HL-60 (cell line): ENCODE measurements around the gene PHACTR3.

Experiments used
- DNase-seq, 2 experiments: peaks; one replicate each; pipeline ENCODE4 v3.0.0-alpha.2; 2010 to 2020; ENCODE audit warnings: low read depth in 1 of 2, low spot score in 1 of 2
- H3K27ac ChIP-seq: fragments of 250-450 bp; sonication (Bioruptor Pico); replicated peaks from 2 replicates; pipeline ENCODE4 v1.5.1; 2020; ENCODE audit warnings: mild to moderate bottlenecking, moderate library complexity
- H3K27me3 ChIP-seq: fragments of 250-450 bp; sonication (Bioruptor Pico); 2 replicates; pipeline ENCODE4 v1.5.1; 2021; ENCODE audit warnings: mild to moderate bottlenecking, moderate library complexity; ENCODE audit not compliant: insufficient read depth, poor library complexity, severe bottlenecking
- H3K4me3 ChIP-seq: replicated peaks from 2 replicates; pipeline ENCODE4 v1.5.1; 2011; ENCODE audit warnings: mild to moderate bottlenecking, control low read depth, low read length; ENCODE audit not compliant: insufficient read depth
- GABPA ChIP-seq: IDR thresholded peaks from 2 replicates; pipeline ENCODE4 v1.6.1; 2012; ENCODE audit warnings: low read depth
- POLR2AphosphoS5 ChIP-seq: IDR thresholded peaks from 2 replicates; pipeline ENCODE4 v1.6.1; 2012; ENCODE audit warnings: low read depth
- SPI1 ChIP-seq: IDR thresholded peaks from 2 replicates; pipeline ENCODE4 v1.6.1; 2012; ENCODE audit warnings: low read depth, mild to moderate bottlenecking, borderline replicate concordance
- TF ChIP-seq, protein P1 (sequence below): IDR thresholded peaks from one replicate; pipeline ENCODE4 v1.5.1; 2011; ENCODE audit warnings: low read length, control low read depth, inconsistent platforms; ENCODE audit not compliant: insufficient read depth
- TF ChIP-seq, protein P2 (sequence below): IDR thresholded peaks from 2 replicates; pipeline ENCODE4 v1.6.1; 2012; ENCODE audit warnings: low read depth; ENCODE audit not compliant: insufficient replicate concordance

Gene PHACTR3

DNA sequence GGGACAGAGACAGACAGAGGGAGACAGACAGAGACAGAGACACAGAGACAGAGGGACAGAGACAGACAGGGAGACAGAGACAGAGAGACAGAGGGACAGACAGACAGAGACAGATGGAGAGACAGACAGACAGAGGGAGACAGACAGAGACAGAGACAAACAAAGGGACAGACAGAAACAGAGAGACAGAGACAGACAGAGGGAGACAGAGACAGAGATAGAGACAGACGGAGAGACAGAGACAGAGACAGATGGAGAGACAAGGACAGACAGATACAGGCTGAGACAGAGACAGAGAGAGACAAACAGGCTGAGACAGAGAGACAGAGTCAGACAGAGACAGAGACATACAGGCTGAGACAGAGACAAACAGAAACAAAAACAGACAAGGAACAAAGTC, 39.4 kb upstream of the PHACTR3 start:
- Histone ChIP-seq H3K27ac (no peak overlapping the region), H3K4me3 (no peak overlapping the region), H3K27me3 (no peaks in the 10 kb centered on the region)
- DNase-seq, result no peak
- no peak for TF ChIP-seq GABPA
- TF ChIP-seq, protein P1, sequence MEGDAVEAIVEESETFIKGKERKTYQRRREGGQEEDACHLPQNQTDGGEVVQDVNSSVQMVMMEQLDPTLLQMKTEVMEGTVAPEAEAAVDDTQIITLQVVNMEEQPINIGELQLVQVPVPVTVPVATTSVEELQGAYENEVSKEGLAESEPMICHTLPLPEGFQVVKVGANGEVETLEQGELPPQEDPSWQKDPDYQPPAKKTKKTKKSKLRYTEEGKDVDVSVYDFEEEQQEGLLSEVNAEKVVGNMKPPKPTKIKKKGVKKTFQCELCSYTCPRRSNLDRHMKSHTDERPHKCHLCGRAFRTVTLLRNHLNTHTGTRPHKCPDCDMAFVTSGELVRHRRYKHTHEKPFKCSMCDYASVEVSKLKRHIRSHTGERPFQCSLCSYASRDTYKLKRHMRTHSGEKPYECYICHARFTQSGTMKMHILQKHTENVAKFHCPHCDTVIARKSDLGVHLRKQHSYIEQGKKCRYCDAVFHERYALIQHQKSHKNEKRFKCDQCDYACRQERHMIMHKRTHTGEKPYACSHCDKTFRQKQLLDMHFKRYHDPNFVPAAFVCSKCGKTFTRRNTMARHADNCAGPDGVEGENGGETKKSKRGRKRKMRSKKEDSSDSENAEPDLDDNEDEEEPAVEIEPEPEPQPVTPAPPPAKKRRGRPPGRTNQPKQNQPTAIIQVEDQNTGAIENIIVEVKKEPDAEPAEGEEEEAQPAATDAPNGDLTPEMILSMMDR, result no peak
- TF ChIP-seq SPI1, result no peak
- no peak for TF ChIP-seq POLR2AphosphoS5
- TF ChIP-seq, protein P2, sequence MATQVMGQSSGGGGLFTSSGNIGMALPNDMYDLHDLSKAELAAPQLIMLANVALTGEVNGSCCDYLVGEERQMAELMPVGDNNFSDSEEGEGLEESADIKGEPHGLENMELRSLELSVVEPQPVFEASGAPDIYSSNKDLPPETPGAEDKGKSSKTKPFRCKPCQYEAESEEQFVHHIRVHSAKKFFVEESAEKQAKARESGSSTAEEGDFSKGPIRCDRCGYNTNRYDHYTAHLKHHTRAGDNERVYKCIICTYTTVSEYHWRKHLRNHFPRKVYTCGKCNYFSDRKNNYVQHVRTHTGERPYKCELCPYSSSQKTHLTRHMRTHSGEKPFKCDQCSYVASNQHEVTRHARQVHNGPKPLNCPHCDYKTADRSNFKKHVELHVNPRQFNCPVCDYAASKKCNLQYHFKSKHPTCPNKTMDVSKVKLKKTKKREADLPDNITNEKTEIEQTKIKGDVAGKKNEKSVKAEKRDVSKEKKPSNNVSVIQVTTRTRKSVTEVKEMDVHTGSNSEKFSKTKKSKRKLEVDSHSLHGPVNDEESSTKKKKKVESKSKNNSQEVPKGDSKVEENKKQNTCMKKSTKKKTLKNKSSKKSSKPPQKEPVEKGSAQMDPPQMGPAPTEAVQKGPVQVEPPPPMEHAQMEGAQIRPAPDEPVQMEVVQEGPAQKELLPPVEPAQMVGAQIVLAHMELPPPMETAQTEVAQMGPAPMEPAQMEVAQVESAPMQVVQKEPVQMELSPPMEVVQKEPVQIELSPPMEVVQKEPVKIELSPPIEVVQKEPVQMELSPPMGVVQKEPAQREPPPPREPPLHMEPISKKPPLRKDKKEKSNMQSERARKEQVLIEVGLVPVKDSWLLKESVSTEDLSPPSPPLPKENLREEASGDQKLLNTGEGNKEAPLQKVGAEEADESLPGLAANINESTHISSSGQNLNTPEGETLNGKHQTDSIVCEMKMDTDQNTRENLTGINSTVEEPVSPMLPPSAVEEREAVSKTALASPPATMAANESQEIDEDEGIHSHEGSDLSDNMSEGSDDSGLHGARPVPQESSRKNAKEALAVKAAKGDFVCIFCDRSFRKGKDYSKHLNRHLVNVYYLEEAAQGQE, result no peak

DNA sequence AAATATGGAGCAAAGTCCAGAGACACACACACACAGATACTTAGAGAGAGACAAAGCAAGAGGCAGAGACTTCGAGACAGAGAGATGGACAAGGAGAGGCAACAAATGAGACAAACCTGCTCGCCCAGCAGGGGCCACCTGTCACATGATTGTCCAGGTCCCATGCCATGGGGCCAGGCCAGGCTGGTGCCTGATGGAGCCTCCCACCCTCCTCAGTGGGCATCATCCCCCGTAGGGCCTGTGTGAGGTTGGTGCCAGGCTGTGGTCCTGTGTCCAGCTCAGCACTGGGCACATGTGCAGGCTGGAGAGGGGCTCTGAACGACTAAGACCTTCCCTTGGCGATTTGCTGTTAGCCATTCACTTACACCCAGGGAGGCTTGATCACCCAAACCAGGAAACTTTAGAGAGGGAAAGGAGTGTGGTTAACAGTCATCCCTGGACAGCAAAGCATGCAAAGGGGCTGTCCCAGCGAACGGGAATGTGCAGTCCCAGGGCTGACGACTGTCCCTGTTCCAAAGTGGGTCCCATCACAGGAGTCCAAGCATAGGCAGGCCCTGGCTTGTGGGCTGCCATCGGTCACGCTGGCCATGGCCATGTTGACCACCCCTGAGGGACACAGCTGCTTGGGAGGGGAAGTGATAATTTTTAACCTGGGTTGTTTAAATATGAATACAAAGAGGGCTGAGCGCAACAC, 38.4 kb upstream of the PHACTR3 start:
- Histone ChIP-seq H3K27me3 (no peaks in the 10 kb centered on the region), H3K4me3 (no peak overlapping the region), H3K27ac (no peak overlapping the region)
- no peak for DNase-seq
- TF ChIP-seq, protein P1, result no peak
- no peak for TF ChIP-seq POLR2AphosphoS5
- TF ChIP-seq, protein P2, result no peak
- no peak for TF ChIP-seq GABPA
- TF ChIP-seq SPI1, result no peak

DNA sequence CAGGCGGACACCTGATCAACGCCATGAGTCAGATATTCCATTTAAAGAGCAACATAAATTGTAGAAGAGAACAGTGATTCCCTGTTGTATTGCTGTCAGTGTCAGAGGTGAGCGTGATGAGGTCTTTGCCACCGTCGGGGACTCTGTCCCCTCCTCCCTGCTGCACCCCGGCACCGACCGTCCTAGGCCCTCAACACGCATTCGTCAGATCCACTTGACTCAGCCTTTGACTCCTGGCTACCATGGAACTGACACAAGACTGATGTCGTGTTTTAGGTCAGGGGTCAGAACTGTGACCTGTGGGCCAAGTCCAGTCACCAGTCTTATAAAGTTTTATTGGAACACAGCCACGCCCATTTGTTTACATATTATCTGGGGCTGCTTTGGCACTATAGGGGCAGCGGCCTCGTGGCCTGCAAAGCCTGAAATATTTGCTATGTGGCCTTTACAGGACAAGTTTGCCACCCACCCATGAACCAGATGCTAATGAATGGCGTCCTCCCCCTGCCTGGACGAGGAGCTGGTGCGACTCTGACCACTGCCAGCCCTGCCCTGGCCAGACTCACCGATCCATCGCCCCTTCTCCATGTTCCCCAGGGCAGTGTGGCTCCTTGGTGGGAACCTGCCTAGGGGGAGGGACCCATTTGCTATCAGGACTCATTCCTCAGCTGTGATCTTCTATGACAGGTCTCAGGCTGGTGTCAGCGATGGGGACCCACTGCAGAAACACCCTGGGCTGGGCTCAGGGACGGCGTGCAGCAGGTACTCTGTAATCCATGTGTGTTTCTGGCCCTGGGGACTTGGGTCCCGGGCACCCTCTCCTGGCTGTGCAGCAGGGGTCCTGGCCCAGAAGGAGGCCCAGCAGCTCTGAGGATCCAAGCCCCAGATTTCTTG, 37.5 kb upstream of the PHACTR3 start:
- Histone ChIP-seq H3K4me3 (no peak overlapping the region), H3K27ac (no peak overlapping the region), H3K27me3 (no peaks in the 10 kb centered on the region)
- DNase-seq, result no peak
- TF ChIP-seq, protein P2, result no peak
- TF ChIP-seq SPI1 (no peak), POLR2AphosphoS5 (no peak), GABPA (no peak)
- TF ChIP-seq, protein P1, result no peak
